Right lung (tissue), 10 donors: ENCODE measurements around the gene C12orf75. TPM values are rescaled to one million over a fixed set of nuclear protein-coding genes. Genes with fewer than 3 reads are reported as not detected.
"Not testable (repeated sequence)": the region's sequence is repeated elsewhere in the genome, so short reads cannot be mapped to it uniquely, and the experiment has no call there.

Experiments
- DNase-seq, 2 donors: peaks; one replicate each; pipeline ENCODE4 v3.0.0-alpha.2; 2013
- long read RNA-seq, 8 donors: transcript quantifications; one replicate each; lab custom pipeline, GENCODE V29; 2026
- polyA plus RNA-seq, 5 donors: library from polyadenylated mRNA; unstranded; fragments of 120-200 nt; gene quantifications; one replicate each; pipeline versions ENCODE4 v1.2.1 to v1.2.3, GENCODE V29; 2013; ENCODE audit warnings: inconsistent platforms in 1 of 5, low replicate concordance in 1 of 5; ENCODE audit not compliant: insufficient read length in 5 of 5, insufficient read depth in 1 of 5

C12orf75 gene
- polyA plus RNA-seq, result 10 to 100 TPM; 17.8 to 29.5 (median 24.6) TPM
- long read RNA-seq, donor 1, transcript C12orf75-201 (6 exons, 1,366 nt), result major isoform, 22 of 34 reads
- long read RNA-seq, donor 1, partial matches to known transcripts, result 9 of 34 reads
- long read RNA-seq, donor 1, other reads (novel, unspliced or antisense), result 0 of 34 reads
- long read RNA-seq, donor 2, transcript C12orf75-201 (6 exons, 1,366 nt), result major isoform, 13 of 14 reads
- long read RNA-seq, donor 2, partial matches to known transcripts, result 0 of 14 reads
- long read RNA-seq, donor 2, other reads (novel, unspliced or antisense), result 0 of 14 reads
- long read RNA-seq, donor 3, transcript C12orf75-201 (6 exons, 1,366 nt), result major isoform, 14 of 17 reads
- long read RNA-seq, donor 3, partial matches to known transcripts, result 0 of 17 reads
- long read RNA-seq, donor 3, other reads (novel, unspliced or antisense), result 0 of 17 reads
- long read RNA-seq, donor 4, transcript C12orf75-201 (6 exons, 1,366 nt), result major isoform, 6 of 6 reads
- long read RNA-seq, donor 4, partial matches to known transcripts, result 0 of 6 reads
- long read RNA-seq, donor 4, other reads (novel, unspliced or antisense), result 0 of 6 reads
- long read RNA-seq, donor 5, transcript C12orf75-201 (6 exons, 1,366 nt), result major isoform, 12 of 17 reads
- long read RNA-seq, donor 5, partial matches to known transcripts, result 0 of 17 reads
- long read RNA-seq, donor 5, other reads (novel, unspliced or antisense), result 0 of 17 reads
- long read RNA-seq, donor 6, transcript C12orf75-201 (6 exons, 1,366 nt), result major isoform, 10 of 12 reads
- long read RNA-seq, donor 6, partial matches to known transcripts, result 0 of 12 reads
- long read RNA-seq, donor 6, other reads (novel, unspliced or antisense), result 0 of 12 reads
- long read RNA-seq, donor 7, transcript C12orf75-201 (6 exons, 1,366 nt), result major isoform, 11 of 11 reads
- long read RNA-seq, donor 7, partial matches to known transcripts, result 0 of 11 reads
- long read RNA-seq, donor 7, other reads (novel, unspliced or antisense), result 0 of 11 reads
- long read RNA-seq, donor 8, partial matches to known transcripts, result 0 of 4 reads
- long read RNA-seq, donor 8, other reads (novel, unspliced or antisense), result 0 of 4 reads

GRCh38 chr12:105330283-105330930 is at the start of gene C12orf75:
C12orf75 (plus strand) TSS chr12:105330691; CDS start chr12:105330892, 201 bp downstream.
- DNase-seq, result peak; percentile 64 to 66

- no peak for DNase-seq
Measured at GRCh38 chr12:105280966-105281693, 49.4 kb upstream of the C12orf75 start.

GRCh38 chr12:105281694-105282049 is 48.8 kb upstream of the C12orf75 start:
- no peak for DNase-seq

- DNase-seq, result no peak
Measured at GRCh38 chr12:105285378-105285777, 45.1 kb upstream of the C12orf75 start.

- no peak for DNase-seq
Measured at GRCh38 chr12:105287408-105287807, 43.1 kb upstream of the C12orf75 start.

GRCh38 chr12:105288311-105288996 is 42.0 kb upstream of the C12orf75 start:
- DNase-seq, result no peak

GRCh38 chr12:105289114-105289904 is 41.2 kb upstream of the C12orf75 start:
- DNase-seq, result no peak

- DNase-seq, result no peak
Measured at GRCh38 chr12:105291531-105291930, 39.0 kb upstream of the C12orf75 start.

- DNase-seq, result no peak
Measured at GRCh38 chr12:105292705-105293104, 37.8 kb upstream of the C12orf75 start.

GRCh38 chr12:105293187-105293586 is 37.3 kb upstream of the C12orf75 start:
- DNase-seq, result no peak

GRCh38 chr12:105294161-105294560 is 36.3 kb upstream of the C12orf75 start:
- DNase-seq, result no peak

- DNase-seq, result no peak
Measured at GRCh38 chr12:105294886-105295479, 35.5 kb upstream of the C12orf75 start.

GRCh38 chr12:105296116-105297089 is 34.1 kb upstream of the C12orf75 start:
- DNase-seq, result no peak

- no peak for DNase-seq
Measured at GRCh38 chr12:105300883-105301282, 29.6 kb upstream of the C12orf75 start.

- DNase-seq, result no peak
Measured at GRCh38 chr12:105301696-105302095, 28.8 kb upstream of the C12orf75 start.

GRCh38 chr12:105302986-105303385 is 27.5 kb upstream of the C12orf75 start:
- not testable (repeated sequence) for DNase-seq

- not testable (repeated sequence) for DNase-seq
Measured at GRCh38 chr12:105304626-105305025, 25.9 kb upstream of the C12orf75 start.
